ELF-1 (cell line): ENCODE data around the gene UNC45A.
A peak's percentile ranks its signal among the peaks of the same experiment; 100 is the strongest.
"Not testable (repeated sequence)": the region's sequence is repeated elsewhere in the genome, so short reads cannot be mapped to it uniquely, and the experiment has no call there.

ENCODE experiments used
- DNase-seq: peaks from one replicate; pipeline ENCODE4 v3.0.0-alpha.2; 2016; ENCODE audit warnings: low read depth, low spot score

The UNC45A gene

DNA sequence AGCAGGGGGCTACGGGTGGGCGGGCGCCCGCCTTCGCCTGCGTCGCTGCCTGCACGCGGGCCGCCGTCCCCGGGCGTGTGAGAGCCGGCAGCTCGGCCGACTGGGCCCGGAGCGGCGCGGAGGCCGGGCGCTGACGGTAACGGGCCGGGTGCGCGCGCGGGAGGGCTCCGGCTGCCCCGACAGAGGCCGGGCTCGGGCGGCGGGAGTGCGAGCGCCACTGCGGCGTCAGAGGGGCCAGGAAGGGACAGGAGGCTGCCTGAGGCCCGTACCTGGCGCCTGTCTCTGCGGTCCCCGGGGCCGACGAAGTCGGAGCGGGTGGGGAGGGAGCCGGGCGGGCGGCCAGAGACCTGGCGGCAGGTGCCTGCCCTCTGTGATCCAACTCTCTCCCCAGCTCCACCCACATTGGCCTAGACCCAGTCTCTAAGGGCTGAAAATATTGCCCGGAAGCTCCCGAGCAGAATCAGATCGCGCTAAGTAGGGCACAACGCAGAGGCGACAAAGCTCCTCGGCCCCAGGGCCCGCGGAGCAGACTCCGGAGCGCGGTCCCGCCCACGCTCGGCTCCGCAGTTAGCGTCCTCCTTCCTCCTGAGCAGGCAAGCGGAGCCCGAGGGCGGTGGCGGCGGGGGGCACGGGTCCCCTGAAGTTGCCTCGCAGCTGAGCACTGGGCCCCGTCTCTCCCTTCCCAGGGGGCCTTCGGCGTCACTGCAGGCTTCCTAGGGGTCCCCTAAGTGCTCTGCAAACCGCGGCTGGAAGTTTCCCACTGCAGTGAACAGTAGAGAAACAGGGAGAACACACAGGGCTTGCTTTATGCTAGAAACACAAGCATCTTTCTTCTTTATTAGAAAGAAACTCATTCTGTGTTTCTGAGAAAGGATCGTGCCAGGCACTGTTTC lies 32.0 kb upstream of the UNC45A start, which contains the start of gene MAN2A2:
MAN2A2 (plus strand) TSS at position 463 of the 893 bp plus-strand sequence. CDS start 906 bp downstream, outside the sequence.
- peak; percentile 64 for DNase-seq

DNA sequence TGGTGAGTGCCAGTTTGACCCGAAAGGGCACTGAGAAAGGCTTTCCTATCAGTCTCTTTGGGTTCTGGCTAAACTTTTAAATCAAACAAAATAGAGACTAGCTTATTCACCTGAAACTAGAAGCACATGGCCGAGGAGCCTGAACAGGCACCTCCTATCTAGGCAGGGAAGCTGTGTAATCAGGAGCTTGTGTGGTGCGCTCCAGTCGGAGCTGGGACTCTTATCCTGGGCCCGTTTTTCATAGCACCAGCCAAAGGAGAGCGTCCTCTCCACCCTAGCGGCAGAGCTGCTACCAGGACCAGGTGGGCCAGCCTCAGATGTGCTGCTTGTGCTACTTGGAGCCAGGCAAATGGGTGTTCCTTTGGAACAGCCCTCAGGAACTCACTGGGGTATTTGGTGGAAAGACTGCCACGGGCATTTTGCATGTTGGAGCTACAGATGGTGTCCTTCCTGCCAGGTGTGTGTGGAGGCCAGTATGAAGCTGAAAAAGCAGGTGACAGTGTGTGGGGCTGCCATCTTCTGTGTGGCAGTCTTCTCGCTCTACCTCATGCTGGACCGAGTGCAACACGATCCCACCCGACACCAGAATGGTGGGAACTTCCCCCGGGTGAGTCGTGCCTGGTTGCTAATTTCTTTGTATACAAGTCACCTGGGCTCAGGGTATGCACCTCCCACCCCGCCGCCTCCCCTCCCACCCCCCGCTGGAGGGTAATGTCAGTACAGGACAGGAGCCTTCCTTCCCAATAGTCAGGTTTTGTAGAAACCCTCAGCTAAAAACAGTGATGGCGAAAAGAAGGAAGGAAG lies 31.1 kb upstream of the UNC45A start:
- peak; percentile 82 for DNase-seq

DNA sequence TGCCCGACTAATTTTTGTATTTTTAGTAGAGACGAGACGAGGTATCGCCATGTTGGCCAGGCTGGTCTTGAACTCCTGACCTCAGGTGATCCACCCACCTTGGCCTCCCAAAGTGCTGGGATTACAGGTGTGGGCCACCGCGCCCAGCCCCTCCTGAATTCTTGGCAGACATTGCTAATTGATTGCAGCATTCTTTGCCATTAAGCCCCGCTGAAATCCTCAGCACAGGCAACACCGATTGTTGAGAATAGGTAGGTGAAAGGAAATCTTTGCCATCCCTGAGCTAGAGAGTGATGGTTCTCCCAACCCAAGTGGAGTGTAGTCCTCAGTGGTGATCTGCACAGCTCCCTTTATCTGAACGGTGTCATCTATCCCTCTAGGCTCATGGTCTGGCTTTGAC lies 30.3 kb upstream of the UNC45A start:
- no peak for DNase-seq

DNA sequence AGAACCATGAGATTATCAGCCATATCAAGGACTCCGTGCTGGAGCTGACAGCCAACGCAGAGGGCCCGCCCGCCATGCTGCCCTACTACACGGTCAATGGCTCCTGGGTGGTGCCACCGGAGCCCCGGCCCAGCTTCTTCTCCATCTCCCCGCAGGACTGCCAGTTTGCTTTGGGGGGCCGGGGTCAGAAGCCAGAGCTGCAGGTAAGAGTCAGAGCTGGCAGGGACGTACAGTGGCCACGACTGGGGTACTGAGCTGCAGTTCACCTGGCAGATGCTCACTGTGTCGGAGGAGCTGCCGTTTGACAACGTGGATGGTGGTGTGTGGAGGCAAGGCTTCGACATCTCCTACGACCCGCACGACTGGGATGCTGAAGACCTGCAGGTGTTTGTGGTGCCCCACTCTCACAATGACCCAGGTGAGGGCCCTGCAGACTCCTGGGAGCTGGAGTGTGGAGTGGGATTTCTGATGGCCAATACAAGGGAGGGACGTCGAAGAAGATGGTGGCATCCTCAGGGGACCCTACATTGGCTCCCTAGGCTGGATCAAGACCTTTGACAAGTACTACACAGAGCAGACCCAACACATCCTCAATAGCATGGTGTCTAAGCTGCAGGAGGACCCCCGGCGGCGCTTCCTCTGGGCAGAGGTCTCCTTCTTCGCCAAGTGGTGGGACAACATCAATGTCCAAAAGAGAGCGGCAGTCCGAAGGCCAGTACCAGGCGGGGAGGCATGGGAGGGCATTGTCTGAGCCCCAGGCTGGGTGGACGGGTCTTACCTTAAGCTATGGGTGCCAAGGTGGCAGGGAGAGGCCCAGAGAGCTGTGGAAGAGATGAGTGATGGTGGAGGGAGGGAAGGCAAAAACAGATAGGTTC lies 29.5 kb upstream of the UNC45A start:
- no peak for DNase-seq

- DNase-seq: no peak
These were observed 28.8 kb upstream of the UNC45A start for GRCh38 chr15:90906181-90906849.

GRCh38 chr15:90907051-90907660 lies 27.9 kb upstream of the UNC45A start:
- DNase-seq: no peak

- DNase-seq: no peak
These were observed 27.1 kb upstream of the UNC45A start for GRCh38 chr15:90907838-90908507.

DNA sequence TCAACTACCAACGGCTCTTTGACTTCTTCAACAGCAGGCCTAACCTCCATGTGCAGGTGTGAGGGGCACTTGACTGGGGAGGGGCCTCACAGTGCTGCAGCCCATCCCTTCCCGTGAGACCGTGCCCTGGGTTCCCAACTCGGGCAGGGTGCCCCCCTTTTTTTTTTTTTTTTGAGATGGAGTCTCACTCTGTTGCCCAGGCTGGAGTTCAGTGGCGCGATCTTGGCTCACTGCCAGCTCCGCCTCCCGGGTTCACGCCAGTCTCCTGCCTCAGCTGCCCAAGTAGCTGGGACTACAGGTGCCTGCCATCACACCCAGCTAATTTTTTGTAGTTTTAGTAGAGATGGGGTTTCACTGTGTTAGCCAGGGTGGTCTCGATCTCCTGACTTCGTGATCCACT lies 25.6 kb upstream of the UNC45A start:
- DNase-seq: not testable (repeated sequence)

DNA sequence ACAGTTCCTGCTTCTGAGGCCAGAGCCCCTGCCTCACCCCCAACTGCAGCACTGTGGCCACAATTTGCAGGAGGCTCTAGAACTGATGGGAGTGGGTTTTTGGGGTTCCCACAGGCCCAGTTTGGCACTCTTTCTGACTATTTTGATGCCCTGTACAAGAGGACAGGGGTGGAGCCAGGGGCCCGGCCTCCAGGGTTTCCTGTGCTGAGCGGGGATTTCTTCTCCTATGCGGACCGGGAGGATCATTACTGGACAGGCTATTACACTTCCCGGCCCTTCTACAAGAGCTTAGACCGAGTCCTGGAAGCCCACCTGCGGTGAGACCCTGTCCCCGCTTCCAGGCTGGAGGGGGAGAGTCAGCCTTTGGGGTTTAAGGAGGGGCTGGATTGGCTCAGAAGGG lies 25.1 kb upstream of the UNC45A start:
- no peak for DNase-seq

GRCh38 chr15:90910441-90911301 lies 24.4 kb upstream of the UNC45A start:
- DNase-seq: no peak

DNA sequence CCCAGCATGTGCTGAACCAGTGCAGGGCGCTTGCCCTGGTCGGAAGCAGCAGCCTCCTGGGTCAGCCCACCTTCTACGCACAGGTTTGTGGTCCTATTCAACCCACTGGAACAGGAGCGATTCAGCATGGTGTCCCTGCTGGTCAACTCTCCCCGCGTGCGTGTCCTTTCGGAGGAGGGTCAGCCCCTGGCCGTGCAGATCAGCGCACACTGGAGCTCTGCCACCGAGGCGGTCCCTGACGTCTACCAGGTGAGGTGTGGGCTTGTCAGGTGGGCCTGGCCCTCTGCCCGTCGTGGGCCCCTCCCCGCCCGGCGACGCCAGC lies 23.8 kb upstream of the UNC45A start:
- no peak for DNase-seq

DNA sequence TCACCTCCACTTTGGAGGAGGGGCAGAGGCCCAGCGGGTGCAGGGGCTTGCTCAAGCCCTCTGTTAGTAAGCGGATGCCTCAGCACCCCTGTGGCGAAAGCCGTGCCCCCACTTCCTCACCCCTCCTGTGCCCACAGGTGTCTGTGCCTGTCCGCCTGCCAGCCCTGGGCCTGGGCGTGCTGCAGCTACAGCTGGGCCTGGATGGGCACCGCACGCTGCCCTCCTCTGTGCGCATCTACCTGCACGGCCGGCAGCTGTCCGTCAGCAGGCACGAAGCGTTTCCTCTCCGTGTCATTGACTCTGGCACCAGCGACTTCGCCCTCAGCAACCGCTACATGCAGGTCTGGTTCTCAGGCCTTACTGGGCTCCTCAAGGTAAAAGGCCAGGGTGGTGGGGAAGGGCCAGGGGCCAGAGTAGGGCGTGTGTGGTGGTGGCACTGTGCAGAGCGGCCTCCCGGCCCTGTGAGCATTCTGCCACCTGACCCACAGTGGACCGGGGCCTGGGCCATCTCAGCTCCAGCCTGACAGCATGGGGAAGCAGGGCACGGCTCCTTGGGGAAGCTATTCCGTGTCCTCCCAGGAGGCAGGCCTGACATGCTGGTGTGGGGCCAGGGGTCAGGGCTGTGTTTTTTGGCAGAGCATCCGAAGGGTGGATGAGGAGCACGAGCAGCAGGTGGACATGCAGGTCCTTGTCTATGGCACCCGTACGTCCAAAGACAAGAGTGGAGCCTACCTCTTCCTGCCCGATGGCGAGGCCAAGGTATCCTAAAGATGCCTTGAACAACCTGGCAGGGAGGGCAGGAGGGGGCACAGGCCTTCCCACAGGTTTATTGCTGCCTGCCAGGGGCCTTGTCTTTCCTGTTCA lies 22.9 kb upstream of the UNC45A start:
- no peak for DNase-seq

DNA sequence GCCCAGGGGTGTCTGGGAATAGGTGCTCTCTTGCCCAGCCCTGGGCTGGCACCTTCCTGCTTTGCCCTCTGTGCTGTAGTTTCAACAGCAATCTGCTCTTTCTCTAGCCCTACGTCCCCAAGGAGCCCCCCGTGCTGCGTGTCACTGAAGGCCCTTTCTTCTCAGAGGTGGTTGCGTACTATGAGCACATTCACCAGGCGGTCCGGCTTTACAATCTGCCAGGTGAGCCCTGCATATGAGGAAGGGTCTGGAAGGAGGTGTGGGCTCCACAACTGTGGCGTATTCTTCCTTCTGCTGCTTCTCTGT lies 22.4 kb upstream of the UNC45A start:
- no peak for DNase-seq

DNA sequence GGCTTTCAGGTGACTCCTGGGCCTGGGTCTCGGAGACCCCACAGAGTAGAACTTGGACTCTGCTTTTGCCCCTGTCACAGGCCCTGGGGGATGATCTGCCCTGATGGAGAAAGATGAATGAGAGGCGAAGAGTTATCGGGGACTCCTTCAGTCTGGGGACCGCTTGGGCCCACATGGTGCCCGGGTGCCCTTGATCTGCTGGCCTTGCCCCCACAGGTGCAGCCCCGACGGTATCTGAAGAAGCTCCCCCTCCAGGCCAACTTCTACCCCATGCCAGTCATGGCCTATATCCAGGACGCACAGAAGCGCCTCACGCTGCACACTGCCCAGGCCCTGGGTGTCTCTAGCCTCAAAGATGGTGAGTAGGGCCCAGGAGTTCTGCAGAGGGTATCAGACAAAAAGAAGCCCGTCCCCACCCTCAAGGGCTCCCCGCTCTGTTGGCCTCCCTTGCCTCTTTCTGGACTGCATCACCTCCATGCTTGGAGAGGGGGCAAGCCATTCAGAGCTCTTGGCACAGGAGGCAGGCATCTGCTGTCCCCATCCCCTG lies 21.6 kb upstream of the UNC45A start:
- DNase-seq: no peak

- no peak for DNase-seq
These were observed 20.6 kb upstream of the UNC45A start for GRCh38 chr15:90914305-90915080.

DNA sequence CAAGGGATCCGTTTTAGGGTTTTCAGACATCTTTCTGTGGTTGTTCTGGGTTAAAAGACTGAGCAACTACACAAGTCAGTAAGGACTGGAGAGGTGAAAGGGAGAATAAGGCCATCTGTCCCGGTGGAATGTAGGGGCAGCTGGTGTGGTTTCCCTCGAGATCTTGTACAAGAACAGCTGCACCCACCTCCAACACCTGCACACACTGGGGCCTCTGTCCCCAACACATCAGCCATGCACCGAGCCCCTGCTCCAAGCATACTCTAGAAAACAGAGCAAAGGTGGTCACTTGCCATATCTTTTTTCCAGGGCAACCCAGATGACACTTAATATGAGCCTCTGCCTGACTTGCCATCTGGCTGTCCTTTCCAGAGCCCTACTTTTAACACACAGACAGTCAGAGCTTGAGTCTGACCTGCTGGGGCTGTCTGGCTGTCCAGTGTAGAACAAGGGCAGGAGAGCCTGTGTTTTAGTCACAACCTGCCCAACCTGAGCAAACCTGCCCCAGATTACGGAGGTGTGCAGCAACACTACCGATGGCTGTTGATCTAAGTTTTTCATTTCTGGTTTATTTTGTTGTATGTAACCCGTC lies 19.8 kb upstream of the UNC45A start:
- DNase-seq: no peak

DNA sequence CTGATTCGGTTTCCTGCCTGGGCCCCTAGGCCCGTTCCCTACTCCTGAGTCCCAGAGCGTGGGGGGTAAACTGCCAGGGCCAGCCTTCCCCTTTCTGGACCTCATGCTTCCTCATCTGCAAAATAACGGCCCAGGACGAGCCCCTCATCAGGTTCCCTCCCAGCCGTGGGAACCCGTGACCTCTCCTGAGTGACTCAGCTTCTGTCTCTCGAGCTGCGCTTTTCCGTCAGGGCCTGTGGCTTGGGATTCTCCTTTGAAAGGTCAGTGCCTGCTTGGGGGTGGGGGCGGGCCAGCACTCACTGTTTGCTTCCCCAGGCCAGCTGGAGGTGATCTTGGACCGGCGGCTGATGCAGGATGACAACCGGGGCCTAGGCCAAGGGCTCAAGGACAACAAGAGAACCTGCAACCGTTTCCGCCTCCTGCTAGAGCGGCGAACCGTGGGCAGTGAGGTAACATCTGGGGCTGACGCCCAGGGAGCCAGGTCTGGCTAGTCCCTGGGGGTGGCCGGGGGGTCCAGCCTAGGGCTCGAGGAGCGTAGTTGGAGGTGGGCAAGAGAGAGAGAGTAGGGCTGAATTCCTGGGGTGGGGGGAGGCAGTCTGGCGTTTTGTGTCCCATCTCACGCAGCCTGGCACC lies 19.2 kb upstream of the UNC45A start:
- no peak for DNase-seq
